KMS-11 (cell line): ENCODE data around the gene NRXN3.

Experiments used
- H2AFZ ChIP-seq: fragments of 200-600 bp; sonication (generic); 2 replicates; pipeline ENCODE4 v1.6.1; 2016; ENCODE audit warnings: antibody characterized with exemption, mixed run types, low read depth
- H3K27ac ChIP-seq: fragments of 200-600 bp; sonication (generic); 2 replicates; pipeline ENCODE4 v1.6.1; 2016; ENCODE audit warnings: mild to moderate bottlenecking, mixed run types
- H3K27me3 ChIP-seq: fragments of 200-600 bp; sonication (generic); 2 replicates; pipeline ENCODE4 v1.6.1; 2017; ENCODE audit warnings: mild to moderate bottlenecking, low read depth, mixed run types, moderate library complexity; ENCODE audit not compliant: insufficient read depth
- H3K36me3 ChIP-seq: fragments of 200-600 bp; sonication (generic); 2 replicates; pipeline ENCODE4 v1.6.1; 2017; ENCODE audit warnings: mild to moderate bottlenecking, mixed run types; ENCODE audit not compliant: insufficient read depth
- H3K4me1 ChIP-seq: fragments of 200-600 bp; sonication (generic); 2 replicates; pipeline ENCODE4 v1.6.1; 2016; ENCODE audit warnings: mild to moderate bottlenecking, low read depth, mixed run types; ENCODE audit not compliant: poor library complexity, severe bottlenecking
- H3K4me2 ChIP-seq: fragments of 200-600 bp; sonication (generic); 2 replicates; pipeline ENCODE4 v1.7.0; 2016; ENCODE audit warnings: mild to moderate bottlenecking, mixed run types
- H3K4me3 ChIP-seq: fragments of 200-600 bp; sonication (generic); IDR thresholded peaks from 2 replicates; pipeline ENCODE4 v1.6.1; 2017; ENCODE audit warnings: low read depth, low read length, mixed read lengths; ENCODE audit not compliant: insufficient read depth
- H3K79me2 ChIP-seq: fragments of 200-600 bp; sonication (generic); 2 replicates; pipeline ENCODE4 v1.6.1; 2016; ENCODE audit warnings: low read depth, mixed run types; ENCODE audit not compliant: insufficient read depth
- H3K9ac ChIP-seq: fragments of 200-600 bp; sonication (generic); 2 replicates; pipeline ENCODE4 v1.6.1; 2016; ENCODE audit warnings: mild to moderate bottlenecking, mixed run types
- H4K20me1 ChIP-seq: fragments of 200-600 bp; sonication (generic); 2 replicates; pipeline ENCODE4 v1.6.1; 2016; ENCODE audit warnings: mild to moderate bottlenecking, mixed run types; ENCODE audit not compliant: insufficient read depth
- TF ChIP-seq, protein P1 (sequence below): fragments of 200-600 bp; sonication (generic); conservative IDR thresholded peaks from 2 replicates; pipeline ENCODE4 v1.6.1; 2017; ENCODE audit warnings: low read depth, mild to moderate bottlenecking, antibody characterized with exemption, low read length, moderate library complexity, mixed read lengths

Gene NRXN3

DNA sequence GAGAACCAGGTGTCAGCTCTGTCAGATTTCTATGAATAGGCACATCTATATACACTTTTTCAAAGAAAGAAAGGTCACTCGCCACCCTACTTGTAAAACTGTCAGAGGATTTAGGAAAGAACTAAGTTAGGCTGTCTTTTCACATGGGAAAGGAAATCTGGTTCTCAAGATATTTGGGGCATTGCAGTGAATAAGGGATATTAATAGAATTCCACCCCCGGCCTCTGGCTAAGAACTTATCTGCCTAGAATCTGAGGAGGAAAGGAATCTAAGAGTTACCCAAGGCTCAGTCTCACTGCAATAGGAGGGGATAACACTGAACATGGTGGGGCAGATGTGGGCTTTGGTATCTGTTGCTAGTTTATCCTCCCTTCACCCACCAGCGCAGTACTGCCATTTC, 677.6 kb downstream of the NRXN3 start:
- Histone ChIP-seq H3K4me3 (no peak overlapping the region), H3K79me2 (no peaks in the 10 kb centered on the region), H3K36me3 (no peaks in the 10 kb centered on the region), H3K27ac (no peak overlapping the region), H2AFZ (no peak overlapping the region), H4K20me1 (no peaks in the 10 kb centered on the region), H3K27me3 (no peaks in the 10 kb centered on the region), H3K4me2 (no peak overlapping the region), H3K9ac (no peak overlapping the region), H3K4me1 (no peaks in the 10 kb centered on the region)
- TF ChIP-seq, protein P1, sequence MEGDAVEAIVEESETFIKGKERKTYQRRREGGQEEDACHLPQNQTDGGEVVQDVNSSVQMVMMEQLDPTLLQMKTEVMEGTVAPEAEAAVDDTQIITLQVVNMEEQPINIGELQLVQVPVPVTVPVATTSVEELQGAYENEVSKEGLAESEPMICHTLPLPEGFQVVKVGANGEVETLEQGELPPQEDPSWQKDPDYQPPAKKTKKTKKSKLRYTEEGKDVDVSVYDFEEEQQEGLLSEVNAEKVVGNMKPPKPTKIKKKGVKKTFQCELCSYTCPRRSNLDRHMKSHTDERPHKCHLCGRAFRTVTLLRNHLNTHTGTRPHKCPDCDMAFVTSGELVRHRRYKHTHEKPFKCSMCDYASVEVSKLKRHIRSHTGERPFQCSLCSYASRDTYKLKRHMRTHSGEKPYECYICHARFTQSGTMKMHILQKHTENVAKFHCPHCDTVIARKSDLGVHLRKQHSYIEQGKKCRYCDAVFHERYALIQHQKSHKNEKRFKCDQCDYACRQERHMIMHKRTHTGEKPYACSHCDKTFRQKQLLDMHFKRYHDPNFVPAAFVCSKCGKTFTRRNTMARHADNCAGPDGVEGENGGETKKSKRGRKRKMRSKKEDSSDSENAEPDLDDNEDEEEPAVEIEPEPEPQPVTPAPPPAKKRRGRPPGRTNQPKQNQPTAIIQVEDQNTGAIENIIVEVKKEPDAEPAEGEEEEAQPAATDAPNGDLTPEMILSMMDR: no peak

DNA sequence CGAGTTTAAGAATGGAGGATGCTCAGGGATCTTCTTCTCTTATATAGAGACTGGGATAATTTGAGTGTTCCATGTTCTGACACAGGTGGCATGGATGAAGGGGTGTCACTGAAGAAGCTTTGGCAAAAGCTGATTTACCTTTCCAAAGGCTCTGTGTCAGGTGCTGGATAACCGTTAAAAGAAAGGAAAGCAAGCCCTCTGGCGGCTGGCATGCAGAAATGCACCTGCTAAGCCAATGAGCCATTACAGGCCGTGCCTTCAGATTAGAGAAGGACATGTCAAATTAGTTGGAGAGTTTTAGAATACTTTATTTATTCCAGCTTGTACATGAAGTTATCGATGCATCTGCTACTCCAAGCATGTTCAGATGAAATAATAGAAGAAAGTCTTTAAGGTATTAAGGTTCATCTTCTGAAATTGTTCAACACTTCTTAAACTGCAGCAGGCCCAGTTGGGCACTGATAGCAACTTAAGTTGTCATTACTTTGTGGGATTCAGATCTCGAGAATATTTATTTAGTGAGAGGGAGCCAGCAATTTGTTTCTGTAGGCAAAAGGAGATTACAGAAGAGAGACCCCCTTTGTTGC, 678.2 kb downstream of the NRXN3 start:
- Histone ChIP-seq H3K4me3 (no peak overlapping the region), H3K79me2 (no peaks in the 10 kb centered on the region)

DNA sequence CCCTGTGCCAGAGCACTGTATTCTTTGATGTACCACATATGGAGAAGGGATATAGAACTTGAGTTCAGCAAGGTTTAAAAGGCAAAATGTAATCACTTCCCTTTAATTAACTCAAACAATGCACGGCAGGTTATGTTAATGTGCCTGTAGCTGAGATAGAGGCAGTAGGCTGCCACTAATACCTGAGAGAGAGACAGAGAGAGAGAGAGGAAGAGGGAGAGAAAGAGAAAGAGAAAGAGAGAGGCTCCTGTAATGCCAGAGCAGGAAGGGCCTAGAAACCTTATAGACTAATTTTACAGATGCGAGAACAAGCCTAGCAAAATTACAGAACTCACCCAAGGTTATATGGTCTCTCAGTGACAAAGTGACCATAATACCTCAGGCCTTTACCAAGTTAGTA, 679.8 kb downstream of the NRXN3 start:
- no peak overlapping the region for H3K9ac ChIP-seq
- no peaks in the 10 kb centered on the region for H3K36me3 ChIP-seq
- H3K27ac ChIP-seq: no peak overlapping the region
- H3K4me2 ChIP-seq: no peak overlapping the region
- no peaks in the 10 kb centered on the region for H3K4me1 ChIP-seq
- H3K4me3 ChIP-seq: no peak overlapping the region
- no peaks in the 10 kb centered on the region for H3K27me3 ChIP-seq
- TF ChIP-seq, protein P1: no peak
- H4K20me1 ChIP-seq: no peaks in the 10 kb centered on the region
- H2AFZ ChIP-seq: no peak overlapping the region
- no peaks in the 10 kb centered on the region for H3K79me2 ChIP-seq

More for the DNA sequence above, 678.2 kb downstream of the NRXN3 start:
- no peaks in the 10 kb centered on the region for H4K20me1 ChIP-seq
- H3K27ac ChIP-seq: no peak overlapping the region
- H3K4me2 ChIP-seq: no peak overlapping the region
- H2AFZ ChIP-seq: no peak overlapping the region
- no peak overlapping the region for H3K9ac ChIP-seq
- no peaks in the 10 kb centered on the region for H3K4me1 ChIP-seq
- TF ChIP-seq, protein P1: peak; percentile 94
- no peaks in the 10 kb centered on the region for H3K27me3 ChIP-seq
- H3K36me3 ChIP-seq: no peaks in the 10 kb centered on the region

DNA sequence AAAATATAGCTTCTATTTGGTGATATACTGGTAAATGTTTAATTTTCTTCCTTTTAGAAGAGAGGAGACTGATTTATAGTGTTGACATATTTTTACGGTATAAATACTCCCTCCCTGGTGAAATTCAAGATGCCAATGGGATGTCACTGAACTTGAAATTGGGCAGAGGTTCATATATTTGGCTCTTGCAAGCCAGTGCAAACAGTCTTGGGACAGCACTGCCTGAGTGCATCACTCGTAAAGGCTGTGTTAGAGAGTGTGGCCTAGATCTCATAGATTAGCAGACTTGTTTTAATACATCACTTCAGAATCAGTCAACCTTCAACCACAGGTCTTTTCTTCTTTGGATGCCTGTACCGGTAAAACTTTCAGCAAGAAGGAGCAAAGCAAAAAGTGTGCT, 681.0 kb downstream of the NRXN3 start:
- no peaks in the 10 kb centered on the region for H3K27me3 ChIP-seq
- no peaks in the 10 kb centered on the region for H3K4me1 ChIP-seq
- no peak overlapping the region for H2AFZ ChIP-seq
- H3K27ac ChIP-seq: no peak overlapping the region
- TF ChIP-seq, protein P1: no peak
- H3K4me3 ChIP-seq: no peak overlapping the region
- no peaks in the 10 kb centered on the region for H3K79me2 ChIP-seq
- H3K9ac ChIP-seq: no peak overlapping the region
- no peaks in the 10 kb centered on the region for H3K36me3 ChIP-seq
- H4K20me1 ChIP-seq: no peaks in the 10 kb centered on the region
- H3K4me2 ChIP-seq: no peak overlapping the region
